Parathyroid adenoma (tissue), 2 donors: ENCODE measurements around the gene RPL29.

Experiments used
- H2AFZ ChIP-seq: fragments of 300-600 bp; sonication (generic); one replicate; pipeline ENCODE4 v1.7.0; 2017; ENCODE audit warnings: antibody characterized with exemption, mild to moderate bottlenecking
- H3K27ac ChIP-seq: fragments of 300-600 bp; sonication (generic); one replicate; pipeline ENCODE4 v1.7.0; 2017
- H3K27me3 ChIP-seq: fragments of 300-600 bp; sonication (generic); one replicate; pipeline ENCODE4 v1.7.0; 2017; ENCODE audit warnings: low read length; ENCODE audit not compliant: control insufficient read depth, insufficient read depth
- H3K36me3 ChIP-seq: fragments of 300-600 bp; sonication (generic); one replicate; pipeline ENCODE4 v1.7.0; 2017; ENCODE audit warnings: low read length; ENCODE audit not compliant: control insufficient read depth, insufficient read depth
- H3K4me1 ChIP-seq: fragments of 300-600 bp; sonication (generic); one replicate; pipeline ENCODE4 v1.7.0; 2017; ENCODE audit warnings: control low read depth
- H3K4me2 ChIP-seq: fragments of 300-600 bp; sonication (generic); one replicate; pipeline ENCODE4 v1.7.0; 2017; ENCODE audit warnings: low read length
- H3K4me3 ChIP-seq: fragments of 300-600 bp; sonication (generic); one replicate; pipeline ENCODE4 v1.7.0; 2017; ENCODE audit warnings: low read depth, low read length
- H3K79me2 ChIP-seq: fragments of 300-600 bp; sonication (generic); one replicate; pipeline ENCODE4 v1.7.0; 2017; ENCODE audit warnings: control low read depth
- H3K9ac ChIP-seq: fragments of 300-600 bp; sonication (generic); one replicate; pipeline ENCODE4 v1.7.0; 2017; ENCODE audit warnings: mild to moderate bottlenecking
- H3K9me3 ChIP-seq: fragments of 300-600 bp; sonication (generic); one replicate; pipeline ENCODE4 v1.7.0; 2017; ENCODE audit warnings: low read length; ENCODE audit not compliant: control insufficient read depth
- CTCF ChIP-seq: fragments of 300-600 bp; sonication (generic); IDR thresholded peaks from one replicate; pipeline ENCODE4 v1.7.0; 2017; ENCODE audit warnings: antibody characterized with exemption, mild to moderate bottlenecking
- donor health status: primary hyperparathyroidism.

The RPL29 gene

GRCh38 chr3:52004906-52005395, 9.3 kb upstream of the RPL29 start:
- H2AFZ ChIP-seq = peak overlapping the region; percentile 81
- no peak overlapping the region for H3K4me3 ChIP-seq
- no peaks in the 10 kb centered on the region for H3K9me3 ChIP-seq
- H3K4me1 ChIP-seq = peaks cover 13% of the 10 kb centered on the region
- H3K36me3 ChIP-seq = no peaks in the 10 kb centered on the region
- no peaks in the 10 kb centered on the region for H3K79me2 ChIP-seq
- no peak overlapping the region for H3K4me2 ChIP-seq
- no peak overlapping the region for H3K27ac ChIP-seq
- H3K9ac ChIP-seq = no peak overlapping the region
- no peak for TF ChIP-seq CTCF
- H3K27me3 ChIP-seq = no peaks in the 10 kb centered on the region

- TF ChIP-seq CTCF = no peak
- Histone ChIP-seq H3K9me3 (no peaks in the 10 kb centered on the region), H2AFZ (no peak overlapping the region), H3K4me2 (no peak overlapping the region), H3K27me3 (no peaks in the 10 kb centered on the region), H3K4me1 (peaks cover 13% of the 10 kb centered on the region), H3K4me3 (no peak overlapping the region), H3K36me3 (no peaks in the 10 kb centered on the region), H3K9ac (no peak overlapping the region), H3K79me2 (no peaks in the 10 kb centered on the region), H3K27ac (no peak overlapping the region)
These were observed 8.6 kb upstream of the RPL29 start for GRCh38 chr3:52004163-52004787.

GRCh38 chr3:52002748-52003147, 7.1 kb upstream of the RPL29 start:
- no peaks in the 10 kb centered on the region for H3K9me3 ChIP-seq
- TF ChIP-seq CTCF = no peak
- no peak overlapping the region for H2AFZ ChIP-seq

DNA sequence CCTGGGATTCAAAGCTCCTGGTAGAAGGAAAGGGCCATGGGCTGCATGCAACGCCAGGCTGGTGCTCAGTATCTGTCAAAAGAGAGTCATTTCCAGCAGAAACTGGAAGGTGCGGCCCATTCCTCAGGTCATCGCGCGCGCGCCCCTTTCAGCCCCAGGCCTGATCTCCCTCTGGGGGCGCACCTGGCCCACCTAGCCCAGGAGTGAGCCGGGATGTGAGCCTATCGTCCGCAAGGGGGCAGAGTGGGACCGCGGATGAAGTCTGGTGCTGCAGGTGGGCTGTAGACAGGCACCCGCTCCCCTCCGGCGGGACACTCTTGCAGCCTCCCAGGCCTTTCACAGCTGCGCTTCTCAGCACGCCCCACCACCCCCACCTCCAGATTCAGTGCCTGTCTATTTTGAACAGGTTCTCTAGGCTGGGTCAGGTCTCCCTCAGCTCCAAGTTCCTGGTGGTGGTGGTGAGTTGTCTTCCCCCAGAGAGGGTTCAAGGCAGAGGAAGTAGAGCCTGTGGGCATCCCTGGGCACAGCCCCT, 5.8 kb upstream of the RPL29 start:
- H3K4me3 ChIP-seq = no peak overlapping the region
- H3K36me3 ChIP-seq = no peaks in the 10 kb centered on the region
- TF ChIP-seq CTCF = peak; percentile 96
- H3K4me2 ChIP-seq = peak overlapping the region; percentile 47
- H3K27ac ChIP-seq = no peak overlapping the region
- H3K27me3 ChIP-seq = no peaks in the 10 kb centered on the region
- H3K4me1 ChIP-seq = peaks cover 12% of the 10 kb centered on the region
- no peaks in the 10 kb centered on the region for H3K9me3 ChIP-seq
- no peak overlapping the region for H3K9ac ChIP-seq
- peak overlapping the region; percentile 16 for H2AFZ ChIP-seq
- H3K79me2 ChIP-seq = no peaks in the 10 kb centered on the region

More at GRCh38 chr3:52002748-52003147, 7.1 kb upstream of the RPL29 start:
- Histone ChIP-seq H3K36me3 (no peaks in the 10 kb centered on the region), H3K79me2 (no peaks in the 10 kb centered on the region), H3K9ac (no peak overlapping the region), H3K27ac (no peak overlapping the region), H3K4me3 (no peak overlapping the region), H3K4me1 (peaks cover 13% of the 10 kb centered on the region), H3K4me2 (no peak overlapping the region), H3K27me3 (no peaks in the 10 kb centered on the region)

GRCh38 chr3:51999846-52000245, 4.2 kb upstream of the RPL29 start:
- Histone ChIP-seq H3K9ac (no peak overlapping the region), H3K27ac (no peak overlapping the region), H3K27me3 (no peaks in the 10 kb centered on the region), H3K4me3 (no peak overlapping the region), H3K4me2 (no peak overlapping the region), H3K36me3 (no peaks in the 10 kb centered on the region), H2AFZ (no peak overlapping the region), H3K4me1 (peaks cover 1% of the 10 kb centered on the region), H3K9me3 (no peaks in the 10 kb centered on the region), H3K79me2 (no peaks in the 10 kb centered on the region)
- no peak for TF ChIP-seq CTCF
